Measurements from ENCODE around the gene CLNK.

The CLNK gene

DNA sequence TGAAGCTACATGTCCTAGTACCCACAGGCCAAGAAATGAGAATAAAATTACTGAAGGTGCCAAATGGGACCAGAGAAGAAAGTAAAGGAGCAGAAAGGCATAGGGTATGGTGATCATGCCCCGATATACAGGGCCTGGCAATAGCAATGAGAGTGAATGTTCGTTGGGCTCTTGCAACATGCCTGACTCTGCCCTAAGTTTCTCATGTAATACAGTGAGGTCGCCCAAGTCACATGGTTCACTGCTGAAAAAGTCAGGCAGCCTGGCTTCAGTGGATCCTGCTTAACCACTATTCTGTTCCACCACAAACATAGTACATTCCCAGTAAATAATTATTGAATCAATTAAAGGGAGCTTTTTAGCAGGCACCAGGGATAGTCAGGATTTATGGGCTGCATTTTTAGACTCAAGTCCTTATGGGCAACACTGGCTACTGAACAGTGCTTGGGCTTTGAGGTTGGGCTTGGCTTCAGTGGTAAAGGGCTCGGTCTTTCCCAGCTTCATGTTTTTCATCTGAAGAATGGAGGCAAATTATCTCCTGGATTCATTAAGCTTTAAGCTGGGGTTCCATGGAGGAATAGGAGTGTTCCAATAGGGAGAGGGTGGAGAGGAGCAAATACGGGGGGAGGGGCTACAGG is 160.3 kb downstream of the CLNK start:
- H3K27me3 ChIP-seq (ENCODE audit: control insufficient read depth, low read length), result no peaks in the 10 kb centered on the region
- H3K4me3 ChIP-seq (ENCODE audit: low read length), result no peak overlapping the region
- no peaks in the 10 kb centered on the region for H3F3A ChIP-seq (ENCODE audit: control insufficient read depth, insufficient read depth)
- TF ChIP-seq, protein P1, sequence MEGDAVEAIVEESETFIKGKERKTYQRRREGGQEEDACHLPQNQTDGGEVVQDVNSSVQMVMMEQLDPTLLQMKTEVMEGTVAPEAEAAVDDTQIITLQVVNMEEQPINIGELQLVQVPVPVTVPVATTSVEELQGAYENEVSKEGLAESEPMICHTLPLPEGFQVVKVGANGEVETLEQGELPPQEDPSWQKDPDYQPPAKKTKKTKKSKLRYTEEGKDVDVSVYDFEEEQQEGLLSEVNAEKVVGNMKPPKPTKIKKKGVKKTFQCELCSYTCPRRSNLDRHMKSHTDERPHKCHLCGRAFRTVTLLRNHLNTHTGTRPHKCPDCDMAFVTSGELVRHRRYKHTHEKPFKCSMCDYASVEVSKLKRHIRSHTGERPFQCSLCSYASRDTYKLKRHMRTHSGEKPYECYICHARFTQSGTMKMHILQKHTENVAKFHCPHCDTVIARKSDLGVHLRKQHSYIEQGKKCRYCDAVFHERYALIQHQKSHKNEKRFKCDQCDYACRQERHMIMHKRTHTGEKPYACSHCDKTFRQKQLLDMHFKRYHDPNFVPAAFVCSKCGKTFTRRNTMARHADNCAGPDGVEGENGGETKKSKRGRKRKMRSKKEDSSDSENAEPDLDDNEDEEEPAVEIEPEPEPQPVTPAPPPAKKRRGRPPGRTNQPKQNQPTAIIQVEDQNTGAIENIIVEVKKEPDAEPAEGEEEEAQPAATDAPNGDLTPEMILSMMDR (IDR thresholded peaks at IDR 0.05; ENCODE audit: low read depth, low read length, poor library complexity, severe bottlenecking), result no peak
- no peak for TF ChIP-seq EZH2phosphoT487 (IDR thresholded peaks at IDR 0.05; ENCODE audit: borderline replicate concordance, low read length)
- H3K4me2 ChIP-seq (ENCODE audit: low read length), result no peak overlapping the region
- H3K4me1 ChIP-seq (ENCODE audit: control insufficient read depth, low read length), result no peaks in the 10 kb centered on the region
- no peak overlapping the region for H3K27ac ChIP-seq (ENCODE audit: low read depth, low read length)
- H3K9me3 ChIP-seq (ENCODE audit: control insufficient read depth, insufficient read depth, low read length), result no peaks in the 10 kb centered on the region
- H3K9me2 ChIP-seq (replicated peaks; ENCODE audit: control insufficient read depth, low read length), result no peaks in the 10 kb centered on the region
- H3K36me3 ChIP-seq (ENCODE audit: control insufficient read depth, low read length), result no peaks in the 10 kb centered on the region
- H4K20me1 ChIP-seq (ENCODE audit: control insufficient read depth, insufficient read depth, low read depth, low read length), result no peaks in the 10 kb centered on the region
- H3K79me2 ChIP-seq (ENCODE audit: control insufficient read depth, low read length), result no peaks in the 10 kb centered on the region

DNA sequence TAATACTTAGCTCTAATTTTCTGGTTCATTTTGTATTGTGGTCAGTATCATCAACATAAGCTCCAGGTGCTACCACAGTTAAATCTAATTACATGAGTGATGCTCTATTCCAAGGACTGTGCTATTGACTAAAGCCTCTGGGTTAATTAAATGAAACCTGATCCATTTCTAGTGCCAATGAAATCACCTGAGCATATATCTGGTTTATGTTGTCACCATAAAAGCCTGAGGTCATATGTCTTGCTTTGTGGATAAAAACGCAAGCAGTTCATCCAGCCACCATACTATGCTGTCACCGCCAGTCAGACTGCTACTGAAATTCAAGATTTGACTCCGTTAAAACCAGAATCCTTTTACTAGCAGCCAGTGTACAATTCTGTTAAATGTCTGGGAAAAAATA is 163.1 kb downstream of the CLNK start:
- Histone ChIP-seq H3K9me2 (replicated peaks; ENCODE audit: control insufficient read depth, low read length) (no peaks in the 10 kb centered on the region), H3K36me3 (ENCODE audit: control insufficient read depth, low read length) (no peaks in the 10 kb centered on the region), H3K27me3 (ENCODE audit: control insufficient read depth, low read length) (no peaks in the 10 kb centered on the region), H3K4me2 (ENCODE audit: low read length) (no peak overlapping the region), H3K27ac (ENCODE audit: low read depth, low read length) (no peak overlapping the region), H3K4me1 (ENCODE audit: control insufficient read depth, low read length) (no peaks in the 10 kb centered on the region), H3F3A (ENCODE audit: control insufficient read depth, insufficient read depth) (no peaks in the 10 kb centered on the region), H3K9me3 (ENCODE audit: control insufficient read depth, insufficient read depth, low read length) (no peaks in the 10 kb centered on the region), H3K79me2 (ENCODE audit: control insufficient read depth, low read length) (no peaks in the 10 kb centered on the region), H4K20me1 (ENCODE audit: control insufficient read depth, insufficient read depth, low read depth, low read length) (no peaks in the 10 kb centered on the region), H3K4me3 (ENCODE audit: low read length) (no peak overlapping the region)
- TF ChIP-seq, protein P1 (IDR thresholded peaks at IDR 0.05; ENCODE audit: low read depth, low read length, poor library complexity, severe bottlenecking), result no peak
- TF ChIP-seq EZH2phosphoT487 (IDR thresholded peaks at IDR 0.05; ENCODE audit: borderline replicate concordance, low read length), result no peak

DNA sequence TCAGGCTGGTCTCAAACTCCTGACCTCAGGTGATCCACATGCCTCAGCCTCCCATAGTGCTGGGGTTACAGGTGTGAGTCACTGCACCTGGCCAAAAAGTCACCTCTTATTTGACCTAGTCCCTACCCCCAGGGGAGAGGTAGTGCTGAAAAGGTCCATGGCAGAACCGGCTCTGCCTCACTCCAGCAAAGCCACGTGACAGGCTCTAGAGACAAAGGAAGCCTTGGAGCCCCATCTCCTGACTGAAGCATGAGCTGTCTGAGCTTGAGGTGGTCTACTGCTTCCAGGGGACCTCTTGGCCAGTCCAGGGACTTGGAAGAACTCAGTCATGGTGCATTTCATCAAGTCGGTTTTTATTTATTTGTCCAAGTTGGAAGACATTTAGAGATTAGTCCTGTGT is 174.8 kb downstream of the CLNK start:
- peaks cover 14% of the 10 kb centered on the region for H3K9me3 ChIP-seq (ENCODE audit: control insufficient read depth, insufficient read depth, low read length)
- no peaks in the 10 kb centered on the region for H3K79me2 ChIP-seq (ENCODE audit: control insufficient read depth, low read length)
- H3K36me3 ChIP-seq (ENCODE audit: control insufficient read depth, low read length), result no peaks in the 10 kb centered on the region
- H3K9me2 ChIP-seq (replicated peaks; ENCODE audit: control insufficient read depth, low read length), result no peaks in the 10 kb centered on the region
- H3K4me1 ChIP-seq (ENCODE audit: control insufficient read depth, low read length), result no peaks in the 10 kb centered on the region
- no peaks in the 10 kb centered on the region for H4K20me1 ChIP-seq (ENCODE audit: control insufficient read depth, insufficient read depth, low read depth, low read length)
- H3K4me3 ChIP-seq (ENCODE audit: low read length), result no peak overlapping the region
- no peak overlapping the region for H3K27ac ChIP-seq (ENCODE audit: low read depth, low read length)
- no peaks in the 10 kb centered on the region for H3F3A ChIP-seq (ENCODE audit: control insufficient read depth, insufficient read depth)
- H3K4me2 ChIP-seq (ENCODE audit: low read length), result no peak overlapping the region
- H3K27me3 ChIP-seq (ENCODE audit: control insufficient read depth, low read length), result no peaks in the 10 kb centered on the region
- TF ChIP-seq, protein P1 (IDR thresholded peaks at IDR 0.05; ENCODE audit: low read depth, low read length, poor library complexity, severe bottlenecking), result no peak
- no peak for TF ChIP-seq EZH2phosphoT487 (IDR thresholded peaks at IDR 0.05; ENCODE audit: borderline replicate concordance, low read length)

Data from DOHH2 (cell line).